Ishikawa (cell line): ENCODE data around the gene ITIH3.

Experiments used
- CEBPB ChIP-seq: IDR thresholded peaks from 2 replicates; pipeline ENCODE4 v1.6.1; 2012
- EP300 ChIP-seq: IDR thresholded peaks from 2 replicates; pipeline ENCODE4 v1.6.1; 2012; ENCODE audit warnings: borderline replicate concordance
- MAX ChIP-seq: IDR thresholded peaks from 2 replicates; pipeline ENCODE4 v1.6.1; 2012
- NFIC ChIP-seq: IDR thresholded peaks from 2 replicates; pipeline ENCODE4 v1.6.1; 2012
- REST ChIP-seq: IDR thresholded peaks from 2 replicates; pipeline ENCODE4 v1.6.1; 2012; ENCODE audit warnings: low read depth, mild to moderate bottlenecking

GRCh38 chr3:52833202-52833601, 38.6 kb downstream of the ITIH3 start:
- TF ChIP-seq NFIC (no peak), REST (no peak), MAX (no peak), EP300 (no peak), CEBPB (no peak)
